Right lobe of liver (tissue), 4 donors: ENCODE results near the gene ETAA1.

Source experiments
- CTCF ChIP-seq, 4 donors: fragments of 200-600 bp in 3 of 4; fragments of 450-650 bp in 1 of 4; IDR thresholded peaks; one replicate each; pipeline versions ENCODE4 v1.5.1 to v1.8.0; 2016 to 2022; ENCODE audit warnings: antibody characterized with exemption in 4 of 4, mild to moderate bottlenecking in 2 of 4
- POLR2A ChIP-seq: fragments of 450-650 bp; IDR thresholded peaks from one replicate; pipeline ENCODE4 v1.6.1; 2017; ENCODE audit warnings: antibody characterized with exemption, mild to moderate bottlenecking
- donor health status: DM: no; HTN: no; CAD: no.
- donor health status: DM: no; HTN: no; CAD: no.
- donor health status: DM: no; HTN: yes; CAD: no.

- TF ChIP-seq POLR2A: no peak
- no peak for TF ChIP-seq CTCF (IDR thresholded peaks at IDR 0.05)
Measured at GRCh38 chr2:67412424-67412823, 15.3 kb downstream of the ETAA1 start.
